Fibroblast of lung (primary cell): ENCODE results near the gene SMAP1. TPM values are rescaled to one million over a fixed set of nuclear protein-coding genes. Genes with fewer than 3 reads are reported as not detected.

Experiments used
- DNase-seq, 2 donors: peaks; one replicate each; pipeline versions ENCODE4 v3.0.0 to v3.0.0-alpha.2; 2010; ENCODE audit warnings: low read depth in 2 of 2
- H2AFZ ChIP-seq: 2 replicates; pipeline ENCODE4 v1.5.1; 2012; ENCODE audit warnings: low read length, control low read depth, inconsistent platforms
- H3K27ac ChIP-seq: 2 replicates; pipeline ENCODE4 v1.5.1; 2011; ENCODE audit warnings: low read length, control low read depth; ENCODE audit not compliant: insufficient read depth
- H3K27me3 ChIP-seq: 2 replicates; pipeline ENCODE4 v1.5.1; 2011; ENCODE audit warnings: mild to moderate bottlenecking, low read length; ENCODE audit not compliant: control insufficient read depth, insufficient read depth
- H3K36me3 ChIP-seq: 2 replicates; pipeline ENCODE4 v1.5.1; 2011; ENCODE audit warnings: low read length; ENCODE audit not compliant: control insufficient read depth, insufficient read depth
- H3K4me1 ChIP-seq: 2 replicates; pipeline ENCODE4 v1.5.1; 2011; ENCODE audit warnings: low read length; ENCODE audit not compliant: control insufficient read depth, insufficient read depth; ENCODE audit errors: extremely low read depth
- H3K4me2 ChIP-seq: 2 replicates; pipeline ENCODE4 v1.5.1; 2011; ENCODE audit warnings: low read length, control low read depth; ENCODE audit not compliant: insufficient read depth; ENCODE audit errors: extremely low read depth
- H3K4me3 ChIP-seq, 4 experiments: fragments of 200-600 bp in 1 of 4; sonication (generic) in 1 of 4; replicated peaks in 1 of 4; 2 replicates each; pipeline ENCODE4 v1.5.1; 2011 to 2016; ENCODE audit warnings: low read length in 4 of 4, low read depth in 3 of 4, mild to moderate bottlenecking in 3 of 4, control low read depth in 2 of 4, inconsistent platforms in 1 of 4, mixed read lengths in 1 of 4; ENCODE audit not compliant: insufficient read depth in 1 of 4; ENCODE audit errors: control extremely low read depth in 1 of 4
- H3K79me2 ChIP-seq: 2 replicates; pipeline ENCODE4 v1.5.1; 2012; ENCODE audit warnings: mild to moderate bottlenecking, low read length, inconsistent platforms; ENCODE audit not compliant: control insufficient read depth, insufficient read depth
- H3K9ac ChIP-seq: 2 replicates; pipeline ENCODE4 v1.5.1; 2011; ENCODE audit warnings: mild to moderate bottlenecking, low read length, control low read depth; ENCODE audit not compliant: insufficient read depth
- H3K9me3 ChIP-seq: 2 replicates; pipeline ENCODE4 v1.5.1; 2012; ENCODE audit warnings: low read depth, low read length; ENCODE audit not compliant: control insufficient read depth, insufficient read depth
- H4K20me1 ChIP-seq: 2 replicates; pipeline ENCODE4 v1.5.1; 2011; ENCODE audit warnings: low read length; ENCODE audit not compliant: control insufficient read depth, insufficient read depth; ENCODE audit errors: extremely low read depth
- EZH2 ChIP-seq: IDR thresholded peaks from 2 replicates; pipeline ENCODE4 v1.5.1; 2012; ENCODE audit warnings: low read length, control low read depth, mild to moderate bottlenecking; ENCODE audit errors: missing control alignments
- polyA plus RNA-seq, 2 donors: library from polyadenylated mRNA; depleted of rRNA in 1 of 2; stranded (reverse) in 1 of 2; unstranded in 1 of 2; fragments of >200 nt; gene quantifications; 2 replicates each; pipeline ENCODE4 v1.2.1, GENCODE V29; 2011 to 2012; ENCODE audit warnings: missing spikeins in 1 of 2
- total RNA-seq: library from RNA; depleted of rRNA; stranded (reverse); fragments of >200 nt; gene quantifications from 2 replicates; pipeline ENCODE4 v1.2.1, GENCODE V29; 2014
- TF ChIP-seq, protein P1 (sequence below), 2 donors: IDR thresholded peaks in 1 of 2; conservative IDR thresholded peaks in 1 of 2; 1 replicate in 1 of 2; 2 replicates in 1 of 2; pipeline ENCODE4 v1.5.1; 2011 to 2012; ENCODE audit warnings: low read length in 2 of 2, control low read depth in 1 of 2, inconsistent platforms in 1 of 2, low read depth in 1 of 2, mild to moderate bottlenecking in 1 of 2

SMAP1 gene
- total and polyA plus RNA-seq, 2 donors (not counting 1 experiment from before 2014, with no cell fraction given), result 18.3 to 25.7 TPM

GRCh38 chr6:70709826-70710225 lies 42.1 kb downstream of the SMAP1 start:
- Histone ChIP-seq H2AFZ (no peak overlapping the region), H3K36me3 (no peaks in the 10 kb centered on the region), H3K27ac (no peak overlapping the region), H3K79me2 (no peaks in the 10 kb centered on the region), H3K4me3 (no peak overlapping the region), H3K9me3 (no peaks in the 10 kb centered on the region), H3K9ac (no peak overlapping the region), H3K4me1 (no peaks in the 10 kb centered on the region), H3K27me3 (no peaks in the 10 kb centered on the region), H4K20me1 (peaks cover 2% of the 10 kb centered on the region), H3K4me2 (no peak overlapping the region)
- TF ChIP-seq, protein P1, sequence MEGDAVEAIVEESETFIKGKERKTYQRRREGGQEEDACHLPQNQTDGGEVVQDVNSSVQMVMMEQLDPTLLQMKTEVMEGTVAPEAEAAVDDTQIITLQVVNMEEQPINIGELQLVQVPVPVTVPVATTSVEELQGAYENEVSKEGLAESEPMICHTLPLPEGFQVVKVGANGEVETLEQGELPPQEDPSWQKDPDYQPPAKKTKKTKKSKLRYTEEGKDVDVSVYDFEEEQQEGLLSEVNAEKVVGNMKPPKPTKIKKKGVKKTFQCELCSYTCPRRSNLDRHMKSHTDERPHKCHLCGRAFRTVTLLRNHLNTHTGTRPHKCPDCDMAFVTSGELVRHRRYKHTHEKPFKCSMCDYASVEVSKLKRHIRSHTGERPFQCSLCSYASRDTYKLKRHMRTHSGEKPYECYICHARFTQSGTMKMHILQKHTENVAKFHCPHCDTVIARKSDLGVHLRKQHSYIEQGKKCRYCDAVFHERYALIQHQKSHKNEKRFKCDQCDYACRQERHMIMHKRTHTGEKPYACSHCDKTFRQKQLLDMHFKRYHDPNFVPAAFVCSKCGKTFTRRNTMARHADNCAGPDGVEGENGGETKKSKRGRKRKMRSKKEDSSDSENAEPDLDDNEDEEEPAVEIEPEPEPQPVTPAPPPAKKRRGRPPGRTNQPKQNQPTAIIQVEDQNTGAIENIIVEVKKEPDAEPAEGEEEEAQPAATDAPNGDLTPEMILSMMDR (conservative IDR thresholded peaks at IDR 0.05 in 1 of 2, IDR thresholded peaks at IDR 0.05 in 1 of 2; ENCODE audit: low read depth in 1 of 2, low read length in 2 of 2), result no peak
- TF ChIP-seq EZH2, result no peak
- peak; percentile 79 to 82 for DNase-seq

- no peak overlapping the region for H3K9ac ChIP-seq
- H2AFZ ChIP-seq, result no peak overlapping the region
- no peak for DNase-seq
- H3K4me1 ChIP-seq, result no peaks in the 10 kb centered on the region
- H3K36me3 ChIP-seq, result no peaks in the 10 kb centered on the region
- H3K27me3 ChIP-seq, result no peaks in the 10 kb centered on the region
- no peak overlapping the region for H3K4me2 ChIP-seq
- no peaks in the 10 kb centered on the region for H3K9me3 ChIP-seq
- H3K27ac ChIP-seq, result no peak overlapping the region
- TF ChIP-seq, protein P1 (conservative IDR thresholded peaks at IDR 0.05 in 1 of 2, IDR thresholded peaks at IDR 0.05 in 1 of 2; ENCODE audit: low read depth in 1 of 2, low read length in 2 of 2), result no peak
- no peak for TF ChIP-seq EZH2
- H4K20me1 ChIP-seq, result no peaks in the 10 kb centered on the region
- no peak overlapping the region for H3K4me3 ChIP-seq
- no peaks in the 10 kb centered on the region for H3K79me2 ChIP-seq
Measured at GRCh38 chr6:70714716-70715257, 47.1 kb downstream of the SMAP1 start.

- Histone ChIP-seq H3K4me2 (no peak overlapping the region), H3K79me2 (no peaks in the 10 kb centered on the region), H3K9ac (no peak overlapping the region), H3K9me3 (no peaks in the 10 kb centered on the region), H3K27me3 (no peaks in the 10 kb centered on the region), H3K36me3 (no peaks in the 10 kb centered on the region), H3K27ac (no peak overlapping the region), H2AFZ (no peak overlapping the region), H4K20me1 (no peaks in the 10 kb centered on the region), H3K4me1 (no peaks in the 10 kb centered on the region), H3K4me3 (no peak overlapping the region)
- no peak for TF ChIP-seq EZH2
- TF ChIP-seq, protein P1 (conservative IDR thresholded peaks at IDR 0.05 in 1 of 2, IDR thresholded peaks at IDR 0.05 in 1 of 2; ENCODE audit: low read depth in 1 of 2, low read length in 2 of 2), result no peak
- no peak for DNase-seq
Measured at GRCh38 chr6:70717038-70717801, 49.5 kb downstream of the SMAP1 start.
